ENCODE data around the gene SEMA7A.
"Not testable (repeated sequence)": the region's sequence is repeated elsewhere in the genome, so short reads cannot be mapped to it uniquely, and the experiment has no call there.

Gene SEMA7A

GRCh38 chr15:74397239-74398068, 36.3 kb downstream of the SEMA7A start:
- DNase-seq: no peak

- no peak for DNase-seq
Observed at GRCh38 chr15:74396445-74397238, 37.1 kb downstream of the SEMA7A start.

GRCh38 chr15:74396146-74396438, 37.7 kb downstream of the SEMA7A start:
- DNase-seq: no peak

- no peak for DNase-seq
Observed at GRCh38 chr15:74395319-74396145, 38.2 kb downstream of the SEMA7A start.

- DNase-seq: no peak
Observed at GRCh38 chr15:74394090-74394846, 39.5 kb downstream of the SEMA7A start.

GRCh38 chr15:74393423-74393822, 40.3 kb downstream of the SEMA7A start:
- DNase-seq: no peak

- DNase-seq: no peak
Observed at GRCh38 chr15:74392902-74393301, 40.9 kb downstream of the SEMA7A start.

- no peak for DNase-seq
Observed at GRCh38 chr15:74392451-74392830, 41.3 kb downstream of the SEMA7A start.

GRCh38 chr15:74391582-74392450, 41.9 kb downstream of the SEMA7A start:
- no peak for DNase-seq

- no peak for DNase-seq
Observed at GRCh38 chr15:74390647-74391288, 43.0 kb downstream of the SEMA7A start.

- DNase-seq: not testable (repeated sequence)
Observed at GRCh38 chr15:74390049-74390646, 43.6 kb downstream of the SEMA7A start.

GRCh38 chr15:74389241-74390048, 44.3 kb downstream of the SEMA7A start:
- DNase-seq: no peak

- no peak for DNase-seq
Observed at GRCh38 chr15:74388363-74388951, 45.3 kb downstream of the SEMA7A start.

GRCh38 chr15:74387621-74388362, 46.0 kb downstream of the SEMA7A start:
- no peak for DNase-seq

GRCh38 chr15:74387141-74387541, 46.6 kb downstream of the SEMA7A start:
- DNase-seq: no peak

- DNase-seq: no peak
Observed at GRCh38 chr15:74386496-74387140, 47.1 kb downstream of the SEMA7A start.

GRCh38 chr15:74385733-74386132, 48.0 kb downstream of the SEMA7A start:
- DNase-seq: no peak

Data from T-helper 9 cell (primary cell).